Measurements from ENCODE around the gene STAT5B. TPM values are rescaled to one million over a fixed set of nuclear protein-coding genes. Genes with fewer than 3 reads are reported as not detected.

The STAT5B gene
- total and polyA plus RNA-seq, 9 of the 15 experiments (the other 6 are each of a cell fraction or from before 2014, with no cell fraction given), result 20.8 to 176 (median 92.4) TPM

GRCh38 chr17:42312285-42313130 is 36.3 kb upstream of the STAT5B start (continued):
- TF ChIP-seq E2F6 (IDR thresholded peaks at IDR 0.05; ENCODE audit: borderline replicate concordance in 1 of 2, extremely low read depth in 1 of 2, insufficient read depth in 1 of 2, insufficient read length in 1 of 2, low read depth in 1 of 2, low read length in 1 of 2, poor library complexity in 1 of 2, severe bottlenecking in 1 of 2) (peak; percentile 81 to 91), ZKSCAN1 (IDR thresholded peaks at IDR 0.05; ENCODE audit: low read depth, low read length) (peak; percentile 16), DEAF1 (CRISPR knock-in tag; IDR thresholded peaks at IDR 0.05) (no peak), ZNF274 (IDR thresholded peaks at IDR 0.05; ENCODE audit: borderline replicate concordance, low read depth, low read length) (peak; percentile 28; the same call in 1 of the 2 replicates), ZNF75A (CRISPR knock-in tag; IDR thresholded peaks at IDR 0.05) (0 out of 2 replicates have a peak, but pooled peaks have one; percentile 12), TOE1 (IDR thresholded peaks at IDR 0.05; ENCODE audit: borderline replicate concordance) (peak; percentile 31; the same call in 1 of the 2 replicates), TOE1 (CRISPR knock-in tag; IDR thresholded peaks at IDR 0.05; ENCODE audit: borderline replicate concordance, low read depth) (no peak), ZNF24 (IDR thresholded peaks at IDR 0.05) (0 out of 2 replicates have a peak, but pooled peaks have one; percentile 5), FOXK2 (conservative IDR thresholded peaks at IDR 0.05 in 1 of 2, IDR thresholded peaks at IDR 0.05 in 1 of 2; ENCODE audit: low read depth in 2 of 2) (peak; percentile 23 to 27; a peak in 3 of 4 replicates), MTA2 (IDR thresholded peaks at IDR 0.05; ENCODE audit: low read depth) (peak; percentile 79), ESRRA (IDR thresholded peaks at IDR 0.05; ENCODE audit: borderline replicate concordance, low read depth) (peak; percentile 26; the same call in 1 of the 2 replicates), ZNF165 (CRISPR knock-in tag; IDR thresholded peaks at IDR 0.05; ENCODE audit: borderline replicate concordance) (no peak), POLR2G (IDR thresholded peaks at IDR 0.05; ENCODE audit: low read depth, low read length) (peak; percentile 97), DPF2 (IDR thresholded peaks at IDR 0.05) (peak; percentile 89), PATZ1 (CRISPR knock-in tag; IDR thresholded peaks at IDR 0.05; ENCODE audit: borderline replicate concordance) (peak; percentile 85; the same call in 1 of the 2 replicates), MTA3 (IDR thresholded peaks at IDR 0.05; ENCODE audit: borderline replicate concordance) (peak; percentile 91), SMARCE1 (IDR thresholded peaks at IDR 0.05) (peak; percentile 86), CBFA2T3 (IDR thresholded peaks at IDR 0.05) (peak; percentile 96), PTBP1 (IDR thresholded peaks at IDR 0.05; ENCODE audit: low read depth, low read length) (peak; percentile 89), ZZZ3 (IDR thresholded peaks at IDR 0.05) (no peak), RAD21 (CRISPR knock-in tag; conservative IDR thresholded peaks at IDR 0.05 in 1 of 2, IDR thresholded peaks at IDR 0.05 in 1 of 2) (peak; percentile 60 to 71), ZSCAN29 (IDR thresholded peaks at IDR 0.05) (peak; percentile 29; the same call in 1 of the 2 replicates), BHLHE40 (IDR thresholded peaks at IDR 0.05; ENCODE audit: low read length) (peak; percentile 98)

All from K562 (cell line).